ENCODE measurements around the gene CD8B2.
"Not testable (repeated sequence)": the region's sequence is repeated elsewhere in the genome, so short reads cannot be mapped to it uniquely, and the experiment has no call there.

GRCh38 chr2:106489701-106490100 is 2.5 kb downstream of the CD8B2 start:
- TF ChIP-seq, protein P1, sequence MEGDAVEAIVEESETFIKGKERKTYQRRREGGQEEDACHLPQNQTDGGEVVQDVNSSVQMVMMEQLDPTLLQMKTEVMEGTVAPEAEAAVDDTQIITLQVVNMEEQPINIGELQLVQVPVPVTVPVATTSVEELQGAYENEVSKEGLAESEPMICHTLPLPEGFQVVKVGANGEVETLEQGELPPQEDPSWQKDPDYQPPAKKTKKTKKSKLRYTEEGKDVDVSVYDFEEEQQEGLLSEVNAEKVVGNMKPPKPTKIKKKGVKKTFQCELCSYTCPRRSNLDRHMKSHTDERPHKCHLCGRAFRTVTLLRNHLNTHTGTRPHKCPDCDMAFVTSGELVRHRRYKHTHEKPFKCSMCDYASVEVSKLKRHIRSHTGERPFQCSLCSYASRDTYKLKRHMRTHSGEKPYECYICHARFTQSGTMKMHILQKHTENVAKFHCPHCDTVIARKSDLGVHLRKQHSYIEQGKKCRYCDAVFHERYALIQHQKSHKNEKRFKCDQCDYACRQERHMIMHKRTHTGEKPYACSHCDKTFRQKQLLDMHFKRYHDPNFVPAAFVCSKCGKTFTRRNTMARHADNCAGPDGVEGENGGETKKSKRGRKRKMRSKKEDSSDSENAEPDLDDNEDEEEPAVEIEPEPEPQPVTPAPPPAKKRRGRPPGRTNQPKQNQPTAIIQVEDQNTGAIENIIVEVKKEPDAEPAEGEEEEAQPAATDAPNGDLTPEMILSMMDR (IDR thresholded peaks at IDR 0.05): not testable (repeated sequence)
- not testable (repeated sequence) for TF ChIP-seq POLR2A (IDR thresholded peaks at IDR 0.05)
